A549 (cell line): ENCODE measurements around the gene CKMT2.

Experiments
- BCL3 ChIP-seq: fragments of >200 bp; sonication (Bioruptor Twin); formaldehyde crosslinking; IDR thresholded peaks from 3 replicates; pipeline ENCODE4 v1.6.1; 2016
- CTCF ChIP-seq: fragments of >200 bp; sonication (Bioruptor Twin); formaldehyde crosslinking; IDR thresholded peaks from 3 replicates; pipeline ENCODE4 v1.5.1; 2016
- EP300 ChIP-seq, 2 experiments: fragments of >200 bp; sonication (Bioruptor Twin); formaldehyde crosslinking; IDR thresholded peaks; 2 replicates in 1 of 2; 3 replicates in 1 of 2; pipeline ENCODE4 v1.6.1; 2016 to 2017
- HDAC2 ChIP-seq: fragments of 200-600 bp; sonication (generic); IDR thresholded peaks from 2 replicates; pipeline ENCODE4 v1.6.1; 2016
- JUNB ChIP-seq: fragments of >200 bp; sonication (Bioruptor Twin); formaldehyde crosslinking; IDR thresholded peaks from 2 replicates; pipeline ENCODE4 v1.6.1; 2016
- MAFK ChIP-seq: fragments of 450-650 bp; IDR thresholded peaks from 2 replicates; pipeline ENCODE4 v1.6.1; 2014; ENCODE audit not compliant: partially characterized antibody
- MYC ChIP-seq: IDR thresholded peaks from 2 replicates; pipeline ENCODE4 v1.6.1; 2012; ENCODE audit warnings: mild to moderate bottlenecking, inconsistent platforms, low read length, improper control_type of control experiment, borderline replicate concordance
- NFE2L2 ChIP-seq: fragments of 150-350 bp; conservative IDR thresholded peaks from 2 replicates; pipeline ENCODE4 v1.6.1; 2014; ENCODE audit warnings: low read length
- POLR2A ChIP-seq: IDR thresholded peaks from 2 replicates; pipeline ENCODE4 v1.6.1; 2012; ENCODE audit warnings: mild to moderate bottlenecking, low read length
- RAD21 ChIP-seq, 2 experiments: fragments of >200 bp in 1 of 2; sonication (Bioruptor Twin) in 1 of 2; formaldehyde crosslinking in 1 of 2; IDR thresholded peaks in 1 of 2; conservative IDR thresholded peaks in 1 of 2; 2 replicates in 1 of 2; 3 replicates in 1 of 2; pipeline ENCODE4 v1.6.1; 2012 to 2018; ENCODE audit warnings: inconsistent platforms in 1 of 2
- REST ChIP-seq: fragments of 200-600 bp; sonication (generic); IDR thresholded peaks from 2 replicates; pipeline ENCODE4 v1.6.1; 2016; ENCODE audit warnings: antibody characterized with exemption, mild to moderate bottlenecking, moderate library complexity
- SMC3 ChIP-seq: fragments of >200 bp; sonication (Bioruptor Twin); formaldehyde crosslinking; IDR thresholded peaks from 3 replicates; pipeline ENCODE4 v1.6.1; 2018; ENCODE audit warnings: inconsistent platforms
- USF2 ChIP-seq: fragments of 450-650 bp; IDR thresholded peaks from 2 replicates; pipeline ENCODE4 v1.6.1; 2014; ENCODE audit warnings: antibody characterized with exemption

- TF ChIP-seq RAD21 (conservative IDR thresholded peaks at IDR 0.05 in 1 of 2, IDR thresholded peaks at IDR 0.05 in 1 of 2) (no peak), POLR2A (no peak), MAFK (no peak), CTCF (no peak), HDAC2 (no peak), NFE2L2 (no peak), BCL3 (no peak), SMC3 (no peak), EP300 (IDR thresholded peaks at IDR 0.05) (no peak), MYC (no peak), JUNB (no peak), USF2 (no peak), REST (no peak)
These were observed 44.2 kb upstream of the CKMT2 start for GRCh38 chr5:81188962-81189361.
